Gastrocnemius medialis (tissue), 4 donors: Measurements from ENCODE around the gene HAPLN2. TPM values are rescaled to one million over a fixed set of nuclear protein-coding genes. Genes with fewer than 3 reads are reported as not detected.

ENCODE experiments used
- ATAC-seq, 2 donors: fragments of 150-250 bp; one replicate each; pipeline ENCODE4 v1.9.1; 2016
- DNase-seq, 2 donors: peaks; one replicate each; pipeline ENCODE4 v3.0.0-alpha.2; 2019
- H3K27ac ChIP-seq, 4 donors: fragments of 200-600 bp; sonication (generic); 1 replicate in 1 of 4; 2 replicates in 3 of 4; pipeline ENCODE4 v1.5.1; 2016 to 2018; ENCODE audit warnings: mild to moderate bottlenecking in 2 of 4, moderate library complexity in 1 of 4
- H3K27me3 ChIP-seq, 3 donors: fragments of 200-600 bp; sonication (generic) in 2 of 3; 1 replicate in 1 of 3; 2 replicates in 2 of 3; pipeline versions ENCODE4 v1.5.1 to v1.6.0; 2016 to 2019; ENCODE audit warnings: mild to moderate bottlenecking in 1 of 3, moderate library complexity in 1 of 3
- H3K36me3 ChIP-seq, 2 donors: fragments of 200-600 bp; sonication (generic) in 1 of 2; one replicate each; pipeline ENCODE4 v1.5.1; 2017 to 2018
- H3K4me1 ChIP-seq, 2 donors: fragments of 200-600 bp; sonication (generic) in 1 of 2; one replicate each; pipeline ENCODE4 v1.5.1; 2016 to 2017; ENCODE audit warnings: mild to moderate bottlenecking in 2 of 2
- H3K4me3 ChIP-seq, 4 donors: fragments of 200-600 bp; sonication (generic) in 3 of 4; 1 replicate in 1 of 4; 2 replicates in 3 of 4; pipeline ENCODE4 v1.5.1; 2016 to 2019; ENCODE audit warnings: mild to moderate bottlenecking in 2 of 4
- H3K9me3 ChIP-seq, 3 donors: fragments of 200-600 bp; sonication (generic) in 2 of 3; 1 replicate in 1 of 3; 2 replicates in 2 of 3; pipeline ENCODE4 v1.5.1; 2016 to 2019
- POLR2A ChIP-seq, 2 donors: fragments of 450-650 bp; IDR thresholded peaks; one replicate each; pipeline ENCODE4 v1.6.1; 2017; ENCODE audit warnings: antibody characterized with exemption in 2 of 2, mild to moderate bottlenecking in 2 of 2, moderate library complexity in 2 of 2
- in situ Hi-C, 4 donors: fragments of 200-750 bp; cut with MboI; loops; one replicate each; pipeline versions ENCODE4 v1.15.0 to v1.8.0; 2017; ENCODE audit warnings: low sequenced_read_pairs in 4 of 4
- intact Hi-C: fragments of 100-400 bp; cut with DNase I; formaldehyde crosslinking; loops from one replicate; pipeline ENCODE4 v1.15.1; 2023; ENCODE audit warnings: low total_unique reads
- total RNA-seq, 4 donors: library from RNA; depleted of rRNA; stranded (reverse); fragments of >200 nt; gene quantifications; one replicate each; pipeline versions ENCODE4 v1.1.0 to v1.2.3, GENCODE V29; 2016
- TF ChIP-seq, protein P1 (sequence below), 5 experiments: fragments of 450-650 bp in 3 of 5; fragments of 200-600 bp in 2 of 5; sonication (generic) in 2 of 5; IDR thresholded peaks in 4 of 5; conservative IDR thresholded peaks in 1 of 5; 1 replicate in 4 of 5; 2 replicates in 1 of 5; pipeline ENCODE4 v1.5.1; 2016 to 2019; ENCODE audit warnings: antibody characterized with exemption in 5 of 5, mild to moderate bottlenecking in 3 of 5, moderate library complexity in 3 of 5

HAPLN2 gene
- total RNA-seq, 4 donors from 2014 or later = 0.53 to 6.0 (median 3.0) TPM

GRCh38 chr1:156581661-156582387 is 37.4 kb upstream of the HAPLN2 start:
- DNase-seq (no peak), ATAC-seq (peak in 1 of 2 donors; percentile 34)
- TF ChIP-seq, protein P1, sequence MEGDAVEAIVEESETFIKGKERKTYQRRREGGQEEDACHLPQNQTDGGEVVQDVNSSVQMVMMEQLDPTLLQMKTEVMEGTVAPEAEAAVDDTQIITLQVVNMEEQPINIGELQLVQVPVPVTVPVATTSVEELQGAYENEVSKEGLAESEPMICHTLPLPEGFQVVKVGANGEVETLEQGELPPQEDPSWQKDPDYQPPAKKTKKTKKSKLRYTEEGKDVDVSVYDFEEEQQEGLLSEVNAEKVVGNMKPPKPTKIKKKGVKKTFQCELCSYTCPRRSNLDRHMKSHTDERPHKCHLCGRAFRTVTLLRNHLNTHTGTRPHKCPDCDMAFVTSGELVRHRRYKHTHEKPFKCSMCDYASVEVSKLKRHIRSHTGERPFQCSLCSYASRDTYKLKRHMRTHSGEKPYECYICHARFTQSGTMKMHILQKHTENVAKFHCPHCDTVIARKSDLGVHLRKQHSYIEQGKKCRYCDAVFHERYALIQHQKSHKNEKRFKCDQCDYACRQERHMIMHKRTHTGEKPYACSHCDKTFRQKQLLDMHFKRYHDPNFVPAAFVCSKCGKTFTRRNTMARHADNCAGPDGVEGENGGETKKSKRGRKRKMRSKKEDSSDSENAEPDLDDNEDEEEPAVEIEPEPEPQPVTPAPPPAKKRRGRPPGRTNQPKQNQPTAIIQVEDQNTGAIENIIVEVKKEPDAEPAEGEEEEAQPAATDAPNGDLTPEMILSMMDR (IDR thresholded peaks at IDR 0.05 in 4 of 5, conservative IDR thresholded peaks at IDR 0.05 in 1 of 5) = no peak
- TF ChIP-seq POLR2A (IDR thresholded peaks at IDR 0.05) = no peak
- Histone ChIP-seq H3K4me1 (peaks cover 0 to 9% of the 10 kb centered on the region in 2 donors), H3K27me3 (no peaks in the 10 kb centered on the region), H3K27ac (peak overlapping the region in 2 of 4 donors; percentile 39 to 63), H3K9me3 (no peaks in the 10 kb centered on the region), H3K4me3 (no peak overlapping the region), H3K36me3 (no peaks in the 10 kb centered on the region)
- intact Hi-C loops = loop anchor here (5.0 kb wide), 2 partner anchors 40 to 75 kb away; no protein-coding TSS in a partner anchor
- in situ Hi-C loops = no loop called here

GRCh38 chr1:156582388-156583017 is 36.7 kb upstream of the HAPLN2 start:
- no peak for DNase-seq
- ATAC-seq = no peak
- H3K4me1 ChIP-seq = peaks cover 0 to 9% of the 10 kb centered on the region in 2 donors
- no peaks in the 10 kb centered on the region for H3K36me3 ChIP-seq
- in situ Hi-C loops (no loop called here), intact Hi-C loops (loop anchor here (5.0 kb wide), 2 partner anchors 40 to 75 kb away; no protein-coding TSS in a partner anchor)
- H3K27me3 ChIP-seq = no peaks in the 10 kb centered on the region
- H3K9me3 ChIP-seq = no peaks in the 10 kb centered on the region
- no peak for TF ChIP-seq POLR2A (IDR thresholded peaks at IDR 0.05)
- TF ChIP-seq, protein P1 (IDR thresholded peaks at IDR 0.05 in 4 of 5, conservative IDR thresholded peaks at IDR 0.05 in 1 of 5) = no peak
- H3K27ac ChIP-seq = peak overlapping the region in 2 of 4 donors; percentile 39 to 63
- no peak overlapping the region for H3K4me3 ChIP-seq

- Histone ChIP-seq H3K27me3 (no peaks in the 10 kb centered on the region), H3K36me3 (no peaks in the 10 kb centered on the region), H3K27ac (no peak overlapping the region), H3K9me3 (no peaks in the 10 kb centered on the region), H3K4me3 (no peak overlapping the region), H3K4me1 (peaks cover 0 to 9% of the 10 kb centered on the region in 2 donors)
- ATAC-seq (peak; percentile 71 to 75), DNase-seq (peak; percentile 40 to 63)
- in situ Hi-C loops = no loop called here
- no peak for TF ChIP-seq POLR2A (IDR thresholded peaks at IDR 0.05)
- TF ChIP-seq, protein P1 (IDR thresholded peaks at IDR 0.05 in 4 of 5, conservative IDR thresholded peaks at IDR 0.05 in 1 of 5) = peak; percentile 75 to 94 (median 90)
- intact Hi-C loops = loop anchor here (1.0 to 5.0 kb wide), 3 partner anchors 24 to 73 kb away; no protein-coding TSS in a partner anchor
These were observed 35.2 kb upstream of the HAPLN2 start for GRCh38 chr1:156583821-156584622.

DNA sequence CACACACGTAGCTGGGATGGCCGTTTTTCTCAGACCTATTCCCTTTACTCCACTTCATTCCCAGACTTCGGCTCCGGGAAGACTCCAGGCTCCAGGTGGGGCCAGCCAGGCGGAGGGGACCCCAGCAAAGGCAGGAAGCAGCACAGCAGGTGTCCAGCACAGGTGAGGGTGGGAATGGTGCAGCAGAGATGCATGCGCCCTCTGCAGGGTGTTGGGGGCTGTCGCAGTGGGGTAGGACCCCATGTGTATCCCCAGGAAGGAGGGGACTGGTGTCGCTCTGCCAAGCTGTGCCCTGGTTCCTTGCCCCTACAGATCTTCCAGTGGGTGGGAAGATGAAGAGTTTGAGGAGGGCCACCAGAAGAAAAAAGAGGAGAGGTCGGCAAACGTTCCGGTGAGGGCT is 34.4 kb upstream of the HAPLN2 start:
- H3K9me3 ChIP-seq = no peaks in the 10 kb centered on the region
- H3K4me1 ChIP-seq = peaks cover 0 to 9% of the 10 kb centered on the region in 2 donors
- in situ Hi-C loops (no loop called here), intact Hi-C loops (loop anchor here (1.0 to 5.0 kb wide), 3 partner anchors 23 to 72 kb away; no protein-coding TSS in a partner anchor)
- no peak overlapping the region for H3K4me3 ChIP-seq
- no peaks in the 10 kb centered on the region for H3K36me3 ChIP-seq
- TF ChIP-seq, protein P1 (IDR thresholded peaks at IDR 0.05 in 4 of 5, conservative IDR thresholded peaks at IDR 0.05 in 1 of 5) = peak in 1 of 5 experiments; percentile 19
- no peak for TF ChIP-seq POLR2A (IDR thresholded peaks at IDR 0.05)
- DNase-seq (no peak), ATAC-seq (no peak)
- H3K27ac ChIP-seq = no peak overlapping the region
- no peaks in the 10 kb centered on the region for H3K27me3 ChIP-seq
